ENCODE measurements around the gene RARRES2.

DNA sequence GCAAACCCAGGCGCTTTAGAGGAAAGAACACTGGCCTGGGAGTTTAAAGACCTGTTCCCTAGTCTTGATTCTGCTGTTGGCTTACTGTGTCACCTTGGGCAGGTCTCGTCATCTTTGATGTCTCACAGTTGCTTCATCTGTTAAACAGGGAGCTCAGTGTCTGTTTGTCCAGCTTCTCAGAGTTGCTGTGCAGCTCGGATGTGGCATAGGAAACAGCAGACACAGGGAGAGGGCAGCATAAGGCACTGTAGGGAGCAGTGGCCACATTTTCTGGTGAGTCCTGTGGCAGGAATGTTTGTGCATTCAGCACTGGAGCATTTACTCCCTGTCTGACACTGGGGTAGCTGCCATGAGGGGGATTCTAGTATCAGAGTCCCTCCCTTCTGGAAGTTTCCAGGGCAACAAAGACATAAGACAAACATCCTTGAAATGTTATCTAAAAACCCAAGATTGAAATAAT lies 29.2 kb upstream of the RARRES2 start:
- TF ChIP-seq POLR2A (IDR thresholded peaks at IDR 0.05) = no peak
- TF ChIP-seq, protein P1, sequence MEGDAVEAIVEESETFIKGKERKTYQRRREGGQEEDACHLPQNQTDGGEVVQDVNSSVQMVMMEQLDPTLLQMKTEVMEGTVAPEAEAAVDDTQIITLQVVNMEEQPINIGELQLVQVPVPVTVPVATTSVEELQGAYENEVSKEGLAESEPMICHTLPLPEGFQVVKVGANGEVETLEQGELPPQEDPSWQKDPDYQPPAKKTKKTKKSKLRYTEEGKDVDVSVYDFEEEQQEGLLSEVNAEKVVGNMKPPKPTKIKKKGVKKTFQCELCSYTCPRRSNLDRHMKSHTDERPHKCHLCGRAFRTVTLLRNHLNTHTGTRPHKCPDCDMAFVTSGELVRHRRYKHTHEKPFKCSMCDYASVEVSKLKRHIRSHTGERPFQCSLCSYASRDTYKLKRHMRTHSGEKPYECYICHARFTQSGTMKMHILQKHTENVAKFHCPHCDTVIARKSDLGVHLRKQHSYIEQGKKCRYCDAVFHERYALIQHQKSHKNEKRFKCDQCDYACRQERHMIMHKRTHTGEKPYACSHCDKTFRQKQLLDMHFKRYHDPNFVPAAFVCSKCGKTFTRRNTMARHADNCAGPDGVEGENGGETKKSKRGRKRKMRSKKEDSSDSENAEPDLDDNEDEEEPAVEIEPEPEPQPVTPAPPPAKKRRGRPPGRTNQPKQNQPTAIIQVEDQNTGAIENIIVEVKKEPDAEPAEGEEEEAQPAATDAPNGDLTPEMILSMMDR (IDR thresholded peaks at IDR 0.05) = no peak
